Left hindlimb (tissue), 1 donor: ENCODE measurements around the gene GABRG3.
"Not testable (repeated sequence)": the region's sequence is repeated elsewhere in the genome, so short reads cannot be mapped to it uniquely, and the experiment has no call there.

ENCODE experiments used
- DNase-seq: peaks from one replicate; pipeline ENCODE4 v3.0.0-alpha.2; 2018

The GABRG3 gene

GRCh38 chr15:27358751-27359434 is 387.9 kb downstream of the GABRG3 start:
- no peak for DNase-seq

DNA sequence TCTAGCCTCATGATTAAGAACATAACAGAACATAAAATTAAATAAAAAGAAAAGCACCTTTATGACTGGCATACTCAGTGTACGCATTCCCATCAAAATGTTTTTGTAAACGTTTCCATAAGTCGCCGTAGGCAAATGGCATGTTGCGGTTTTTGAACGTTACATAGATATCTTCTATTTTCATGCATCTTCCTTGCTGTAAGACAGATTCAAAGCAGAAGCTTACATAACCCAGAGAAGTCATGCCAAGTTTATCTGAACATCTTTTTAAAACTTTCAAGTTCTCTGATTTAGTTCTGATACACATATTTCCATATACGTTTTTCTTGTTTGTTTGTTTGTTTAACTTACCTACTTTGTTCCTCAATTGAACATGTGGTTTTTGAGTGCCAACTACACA is 388.6 kb downstream of the GABRG3 start:
- DNase-seq, result no peak

GRCh38 chr15:27360316-27360715 is 389.3 kb downstream of the GABRG3 start:
- DNase-seq, result no peak

DNA sequence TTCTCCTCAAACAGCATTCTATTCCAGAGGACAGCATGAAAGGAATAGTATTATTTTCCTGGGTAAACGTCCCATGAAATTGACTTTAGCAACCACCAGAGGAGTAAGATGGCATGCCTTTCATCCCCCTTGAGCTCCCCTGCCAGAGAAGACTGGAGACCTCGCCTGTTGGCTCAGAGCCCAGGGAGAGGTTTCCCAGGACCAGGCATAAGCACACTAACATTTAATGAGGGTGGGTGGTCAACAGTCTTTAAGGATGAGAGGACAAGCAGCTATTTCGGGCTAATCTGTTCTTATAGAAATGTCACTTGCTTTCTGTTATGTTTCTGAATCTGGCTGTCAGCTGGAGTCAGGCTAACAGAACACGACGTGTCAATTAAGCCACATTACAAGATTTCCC is 390.5 kb downstream of the GABRG3 start:
- DNase-seq, result no peak

GRCh38 chr15:27365456-27365855 is 394.5 kb downstream of the GABRG3 start:
- no peak for DNase-seq

GRCh38 chr15:27377391-27377790 is 406.4 kb downstream of the GABRG3 start:
- not testable (repeated sequence) for DNase-seq

- DNase-seq, result no peak
Observed at GRCh38 chr15:27382361-27383025, 411.5 kb downstream of the GABRG3 start.

- DNase-seq, result no peak
Observed at GRCh38 chr15:27383726-27384125, 412.7 kb downstream of the GABRG3 start.

GRCh38 chr15:27392163-27392562 is 421.2 kb downstream of the GABRG3 start:
- DNase-seq, result no peak

DNA sequence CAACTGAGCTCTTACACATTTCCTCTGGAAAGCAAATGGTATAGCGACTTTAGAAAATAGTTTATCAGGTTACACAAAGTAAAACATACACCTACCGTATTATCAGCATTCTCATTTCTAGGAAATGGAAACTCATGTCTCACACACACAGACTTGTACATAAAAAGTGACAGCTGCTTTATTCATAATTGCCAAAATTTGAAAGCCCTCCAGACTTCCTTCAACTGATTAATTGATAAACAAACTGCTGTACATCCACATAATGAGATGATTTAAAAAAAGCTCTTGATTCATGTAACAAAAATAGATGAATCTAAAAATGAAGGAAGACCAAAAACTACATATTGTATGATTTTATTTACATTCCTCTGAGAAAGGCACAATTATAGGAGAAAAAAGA is 425.5 kb downstream of the GABRG3 start:
- no peak for DNase-seq

DNA sequence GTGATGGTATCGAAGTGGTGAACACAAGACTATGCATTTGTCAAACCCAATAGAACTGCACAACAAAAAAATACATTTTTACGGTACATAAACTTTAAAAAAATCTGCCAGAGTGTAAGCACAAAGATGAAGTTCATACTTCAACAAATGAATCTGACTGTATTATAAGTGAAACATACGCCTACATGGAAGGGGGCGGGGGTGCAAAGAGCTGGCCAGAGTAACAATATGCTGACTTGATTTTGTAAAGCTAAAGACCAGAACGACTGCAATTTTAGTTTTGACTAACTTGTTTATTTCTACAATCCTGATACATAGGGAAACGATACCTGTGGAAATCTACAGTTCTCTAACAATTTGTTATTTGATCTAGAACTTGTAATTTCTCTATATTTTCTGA is 426.0 kb downstream of the GABRG3 start:
- DNase-seq, result no peak

DNA sequence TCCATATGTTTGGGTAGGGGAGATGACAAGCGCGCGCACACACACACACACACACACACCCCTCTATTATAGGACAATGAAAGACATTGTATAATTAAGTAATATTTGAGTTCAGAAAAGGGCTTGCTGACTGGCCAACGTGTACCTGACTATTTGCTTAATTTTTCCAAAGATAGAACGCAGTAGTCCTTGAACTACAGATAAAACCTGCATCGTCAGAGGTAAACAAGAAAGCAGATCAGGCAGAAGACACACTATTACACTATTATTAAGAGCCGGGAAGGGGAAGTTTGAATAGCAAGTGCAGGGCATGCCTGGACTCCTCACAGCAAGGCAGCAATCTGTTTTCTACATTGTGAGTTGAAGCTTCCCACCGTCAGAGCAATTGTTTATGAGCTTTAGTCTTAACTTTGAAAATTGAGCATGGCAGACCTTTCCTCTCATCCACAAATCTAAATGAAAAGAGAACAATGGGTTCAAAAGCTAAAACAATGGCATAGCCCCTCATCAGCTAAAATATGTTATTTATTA is 427.7 kb downstream of the GABRG3 start:
- no peak for DNase-seq

DNA sequence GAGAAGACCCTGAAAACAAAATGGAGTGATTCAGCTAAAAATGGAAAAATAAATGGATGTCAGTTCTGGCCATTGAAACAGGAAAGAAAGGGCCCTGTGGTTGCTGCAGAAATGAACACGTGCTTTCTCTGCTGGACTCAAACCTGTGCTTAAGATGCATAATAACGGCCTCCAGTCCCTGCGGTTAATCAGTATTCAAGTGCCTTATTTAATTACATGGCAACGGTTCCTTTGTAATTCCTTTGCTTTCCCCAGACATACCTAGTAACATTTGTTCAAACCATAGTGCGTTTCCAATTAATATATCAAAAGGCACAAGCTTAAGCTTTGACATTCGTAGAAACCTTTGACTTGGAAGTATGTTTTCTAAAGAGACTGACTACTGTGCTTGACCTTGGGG is 428.3 kb downstream of the GABRG3 start:
- DNase-seq, result no peak

DNA sequence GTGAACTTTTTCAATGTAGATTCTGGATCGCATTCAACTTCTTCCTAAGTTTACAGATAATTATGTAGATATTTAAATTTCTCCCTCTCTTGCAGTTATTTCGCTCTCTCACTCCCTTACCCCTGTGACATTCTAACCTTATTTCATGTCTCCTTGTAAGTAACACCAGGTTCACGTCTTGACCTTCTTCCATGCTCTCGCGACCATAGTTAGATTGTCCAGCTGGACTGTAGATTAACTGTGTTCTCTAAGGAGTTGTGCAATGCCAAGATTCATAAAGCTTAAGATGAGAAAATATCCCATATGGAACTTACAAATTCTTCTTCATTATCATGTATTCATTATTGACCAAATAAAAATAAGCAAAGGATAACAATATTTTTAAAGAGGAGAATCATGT is 430.5 kb downstream of the GABRG3 start:
- no peak for DNase-seq

GRCh38 chr15:27408428-27408827 is 437.4 kb downstream of the GABRG3 start:
- DNase-seq, result no peak

DNA sequence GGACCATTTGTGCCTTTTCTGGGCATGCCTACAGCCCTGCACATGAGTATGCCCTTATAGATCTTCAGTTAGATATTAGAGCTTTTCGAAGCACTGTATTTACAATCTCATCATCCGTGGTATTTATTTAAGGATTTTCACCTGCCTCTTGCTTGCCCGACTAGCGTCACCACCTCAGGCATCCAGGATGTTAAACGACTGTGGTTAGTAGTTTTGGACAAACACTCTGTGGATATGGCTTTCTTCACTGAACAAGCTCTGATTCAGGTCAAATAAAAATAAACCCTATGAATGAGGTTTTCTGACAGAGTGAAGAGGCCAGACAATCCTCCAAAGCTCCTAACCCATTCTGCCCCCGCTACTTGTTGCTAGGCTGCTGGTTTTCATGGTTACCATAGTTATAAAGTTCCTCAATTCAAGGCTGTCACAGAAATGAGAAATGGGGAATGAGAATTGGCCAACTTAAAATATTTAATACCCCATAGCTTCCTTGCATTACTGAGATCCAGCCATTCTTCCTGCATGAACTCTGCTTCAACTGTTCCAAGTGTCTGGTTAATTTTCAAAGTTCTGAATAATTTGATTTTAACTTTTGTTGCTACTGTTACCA is 440.1 kb downstream of the GABRG3 start:
- no peak for DNase-seq

DNA sequence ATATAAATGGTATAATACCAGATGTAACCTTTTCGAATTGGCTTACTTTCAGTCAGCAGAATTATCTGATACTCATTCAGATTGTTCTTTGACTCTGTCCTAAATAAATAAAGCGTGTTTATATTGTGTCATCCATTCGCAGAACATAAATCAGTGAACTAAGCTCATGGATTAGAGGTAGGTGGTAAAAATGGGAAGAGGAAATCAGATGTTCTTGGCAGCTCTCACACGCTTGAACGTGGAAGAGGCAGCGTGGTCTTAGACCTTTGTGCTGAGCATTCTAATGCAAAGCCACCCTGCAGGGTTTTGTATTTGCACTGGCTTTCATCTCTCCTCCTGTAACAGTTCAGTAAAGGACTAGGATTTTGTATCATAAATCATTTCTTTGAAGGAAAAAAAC is 441.4 kb downstream of the GABRG3 start:
- DNase-seq, result no peak

- DNase-seq, result no peak
Observed at GRCh38 chr15:27414168-27414870, 443.3 kb downstream of the GABRG3 start.

DNA sequence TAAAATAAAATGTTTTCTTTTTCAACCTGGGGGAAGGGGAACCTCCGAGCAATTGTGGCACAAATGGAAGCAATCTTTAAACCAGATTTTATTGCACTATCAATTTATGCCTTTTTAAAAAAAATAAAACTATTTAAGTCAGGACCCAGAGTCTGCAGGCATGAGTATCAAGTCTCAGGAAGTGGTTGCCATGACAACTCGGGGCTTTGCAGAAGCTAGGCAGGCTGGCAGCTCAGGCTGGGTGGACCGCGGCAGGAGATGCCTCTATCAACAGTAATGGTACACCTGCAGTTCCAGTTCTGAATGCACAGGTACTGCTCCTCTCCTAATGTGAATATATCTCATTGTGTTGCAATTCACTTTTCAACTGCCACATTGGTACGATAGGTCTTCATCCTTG is 447.7 kb downstream of the GABRG3 start:
- no peak for DNase-seq

GRCh38 chr15:27422997-27423396 is 452.0 kb downstream of the GABRG3 start:
- DNase-seq, result no peak

DNA sequence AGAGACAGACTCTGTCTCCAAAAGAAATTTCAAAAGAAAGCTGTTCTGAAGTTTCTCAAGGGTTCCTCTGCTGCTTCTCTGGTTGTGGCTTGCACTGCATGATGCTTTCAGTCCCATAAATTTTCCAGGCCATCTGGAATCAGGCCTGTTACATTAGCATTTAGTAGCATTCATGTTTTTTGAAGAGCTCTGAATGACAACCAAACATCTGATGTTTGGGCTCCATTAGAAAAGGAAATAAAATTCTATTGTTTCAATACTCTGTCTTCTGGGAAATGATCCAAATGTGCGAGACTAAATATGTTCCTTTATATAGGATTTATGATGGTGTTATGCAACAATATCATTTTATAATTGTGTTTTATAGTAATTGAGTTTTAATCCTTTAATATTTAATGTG is 455.8 kb downstream of the GABRG3 start:
- DNase-seq, result no peak

GRCh38 chr15:27427276-27427675 is 456.3 kb downstream of the GABRG3 start:
- DNase-seq, result no peak

DNA sequence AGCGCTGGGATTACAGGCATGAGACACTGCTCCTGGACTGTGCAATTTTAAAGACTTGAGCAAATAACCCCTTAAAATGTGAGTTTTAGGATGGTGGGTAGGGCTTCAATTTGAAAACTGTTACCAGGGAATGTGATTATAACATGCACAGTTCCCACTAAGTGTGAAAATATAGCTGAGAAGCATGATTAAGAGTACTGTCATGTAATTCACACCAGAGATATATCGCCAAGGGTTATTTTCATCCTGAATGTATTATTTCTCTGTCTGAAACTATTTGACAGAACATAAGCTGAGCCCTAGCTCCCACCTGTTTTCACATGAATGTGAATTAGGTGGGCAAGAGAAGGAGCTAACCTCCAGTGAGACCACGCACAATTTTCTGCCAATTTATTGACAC is 457.2 kb downstream of the GABRG3 start:
- DNase-seq, result no peak

GRCh38 chr15:27429577-27429976 is 458.6 kb downstream of the GABRG3 start:
- DNase-seq, result no peak
